Kidney capillary endothelial cell (primary cell): ENCODE measurements around the gene INSC.
A peak's percentile ranks its signal among the peaks of the same experiment; 100 is the strongest.
"Not testable (repeated sequence)": the region's sequence is repeated elsewhere in the genome, so short reads cannot be mapped to it uniquely, and the experiment has no call there.

ENCODE experiments used
- DNase-seq: peaks from one replicate; pipeline ENCODE4 v3.0.0-alpha.2; 2018; ENCODE audit warnings: low spot score

INSC gene

GRCh38 chr11:15114501-15115475, at the start of gene INSC:
INSC (plus strand) TSS chr11:15114923; CDS start chr11:15149175, 34,252 bp downstream.
- no peak for DNase-seq

- DNase-seq, result not testable (repeated sequence)
Measured at GRCh38 chr11:15069751-15070150, 45.0 kb upstream of the INSC start.

- DNase-seq, result no peak
Measured at GRCh38 chr11:15071556-15072255, 43.0 kb upstream of the INSC start.

GRCh38 chr11:15072551-15073143, 42.1 kb upstream of the INSC start:
- DNase-seq, result no peak

- DNase-seq, result no peak
Measured at GRCh38 chr11:15073361-15074205, 41.1 kb upstream of the INSC start, which contains the start of gene CALCB. CALCB (plus strand) TSS chr11:15073593; CDS start chr11:15074719, 1,126 bp downstream.

GRCh38 chr11:15074206-15075161, 40.2 kb upstream of the INSC start:
- peak; percentile 51 for DNase-seq

- DNase-seq, result no peak
Measured at GRCh38 chr11:15075162-15075526, 39.6 kb upstream of the INSC start.

- DNase-seq, result no peak
Measured at GRCh38 chr11:15091175-15091574, 23.5 kb upstream of the INSC start.

- no peak for DNase-seq
Measured at GRCh38 chr11:15091625-15092024, 23.1 kb upstream of the INSC start.

- no peak for DNase-seq
Measured at GRCh38 chr11:15093432-15093831, 21.3 kb upstream of the INSC start.

- DNase-seq, result no peak
Measured at GRCh38 chr11:15095736-15096228, 18.9 kb upstream of the INSC start.

GRCh38 chr11:15097411-15097810, 17.3 kb upstream of the INSC start:
- DNase-seq, result no peak

- no peak for DNase-seq
Measured at GRCh38 chr11:15099267-15099666, 15.5 kb upstream of the INSC start.

- peak; percentile 52 for DNase-seq
Measured at GRCh38 chr11:15101072-15101709, 13.5 kb upstream of the INSC start.

- no peak for DNase-seq
Measured at GRCh38 chr11:15104166-15104565, 10.6 kb upstream of the INSC start.

- DNase-seq, result peak; percentile 36
Measured at GRCh38 chr11:15106201-15106965, 8.3 kb upstream of the INSC start.

- DNase-seq, result peak; percentile 53
Measured at GRCh38 chr11:15107730-15108515, 6.8 kb upstream of the INSC start.

- no peak for DNase-seq
Measured at GRCh38 chr11:15108592-15109130, 6.1 kb upstream of the INSC start.
